Transverse colon (tissue), 4 donors: ENCODE measurements around the gene ICE2. TPM values are rescaled to one million over a fixed set of nuclear protein-coding genes. Genes with fewer than 3 reads are reported as not detected.

Source experiments
- DNase-seq: peaks from one replicate; pipeline ENCODE4 v3.0.0-alpha.2; 2019
- H3K27ac ChIP-seq, 4 donors: fragments of 200-600 bp; sonication (generic); 2 replicates each; pipeline ENCODE4 v1.5.1; 2016 to 2018; ENCODE audit warnings: inconsistent platforms in 4 of 4
- H3K27me3 ChIP-seq: fragments of 200-600 bp; sonication (generic); 2 replicates; pipeline ENCODE4 v1.5.1; 2017; ENCODE audit warnings: inconsistent platforms
- H3K36me3 ChIP-seq, 4 donors: fragments of 200-600 bp; sonication (generic); 2 replicates each; pipeline ENCODE4 v1.5.1; 2017 to 2019; ENCODE audit warnings: inconsistent platforms in 4 of 4
- H3K4me1 ChIP-seq, 4 donors: fragments of 200-600 bp; sonication (generic); 2 replicates each; pipeline ENCODE4 v1.5.1; 2017 to 2020; ENCODE audit warnings: inconsistent platforms in 4 of 4
- H3K4me3 ChIP-seq, 4 donors: fragments of 200-600 bp; sonication (generic); 1 replicate in 1 of 4; 2 replicates in 3 of 4; pipeline versions ENCODE4 v1.5.1 to v1.6.1; 2017 to 2019; ENCODE audit warnings: inconsistent platforms in 4 of 4
- H3K9me3 ChIP-seq, 2 donors: fragments of 200-600 bp; sonication (generic); 2 replicates each; pipeline ENCODE4 v1.5.1; 2017 to 2019; ENCODE audit warnings: inconsistent platforms in 2 of 2
- CTCF ChIP-seq, 5 experiments: fragments of 200-600 bp in 3 of 5; fragments of 450-650 bp in 2 of 5; sonication (generic) in 3 of 5; IDR thresholded peaks; 1 replicate in 2 of 5; 2 replicates in 3 of 5; pipeline ENCODE4 v1.5.1; 2016 to 2017; ENCODE audit warnings: antibody characterized with exemption in 5 of 5, inconsistent platforms in 3 of 5, mild to moderate bottlenecking in 2 of 5, moderate library complexity in 1 of 5
- EP300 ChIP-seq: sonication (generic); formaldehyde crosslinking; IDR thresholded peaks from one replicate; pipeline ENCODE4 v1.6.1; 2017; ENCODE audit warnings: antibody characterized with exemption, low read depth
- POLR2A ChIP-seq: fragments of 450-650 bp; IDR thresholded peaks from one replicate; pipeline ENCODE4 v1.6.1; 2016; ENCODE audit warnings: antibody characterized with exemption, mild to moderate bottlenecking, moderate library complexity
- POLR2AphosphoS5 ChIP-seq, 3 donors: sonication (generic); formaldehyde crosslinking; IDR thresholded peaks; one replicate each; pipeline ENCODE4 v1.6.1; 2016; ENCODE audit warnings: antibody characterized with exemption in 3 of 3
- WGBS, 2 donors: methylation state at CpG; one replicate each; pipeline ENCODE4 v1.1.5; 2018; ENCODE audit warnings: low coverage in 1 of 2; 5-methylcytosine and 5-hydroxymethylcytosine counted together
- in situ Hi-C, 4 donors: fragments of 200-750 bp; cut with MboI; loops; one replicate each; pipeline versions ENCODE4 v1.15.0 to v1.15.1; 2017; ENCODE audit warnings: low sequenced_read_pairs in 3 of 4, low pct_ligation_motif_present in 1 of 4, low pct_unique_long_range_greater_than_20kb in 1 of 4
- intact Hi-C: fragments of 100-400 bp; cut with DNase I; formaldehyde crosslinking; loops from one replicate; pipeline ENCODE4 v1.15.1; 2023; ENCODE audit warnings: low total_unique reads
- total RNA-seq, 4 donors: library from RNA; depleted of rRNA; stranded (reverse); fragments of >200 nt; gene quantifications; one replicate each; pipeline ENCODE4 v1.1.0, GENCODE V29; 2016

The ICE2 gene
- total RNA-seq, 4 donors from 2014 or later, result 14.6 to 83.4 (median 26.5) TPM

DNA sequence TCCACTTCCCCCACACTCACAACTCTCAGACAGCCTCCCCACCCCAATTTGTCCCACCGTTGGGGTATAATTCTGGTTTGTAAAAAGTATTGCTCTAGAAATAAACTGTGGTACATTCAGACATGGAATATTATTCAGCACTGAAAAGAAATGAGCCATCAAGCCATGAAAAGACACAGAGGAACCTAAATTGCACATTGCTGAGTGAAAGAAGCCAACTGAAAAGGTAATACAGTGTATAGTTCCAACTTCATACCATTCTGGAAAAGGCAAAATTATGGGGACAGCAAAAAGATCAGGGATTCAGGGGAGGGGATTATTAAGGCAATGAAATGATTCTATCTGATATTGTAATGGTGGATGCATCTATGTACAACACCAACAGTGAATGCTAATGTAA lies 91.6 kb downstream of the ICE2 start:
- H3K27me3 ChIP-seq, result no peaks in the 10 kb centered on the region
- WGBS, 2 donors, result 92 to 100% methylated on average over 1 of the region's 1 CpG
- no peak for TF ChIP-seq EP300
- TF ChIP-seq POLR2AphosphoS5 (IDR thresholded peaks at IDR 0.05), result no peak
- no peak for TF ChIP-seq CTCF (IDR thresholded peaks at IDR 0.05)
- no peak for TF ChIP-seq POLR2A
- peaks cover 35 to 46% (median 38%) of the 10 kb centered on the region in 4 donors for H3K4me1 ChIP-seq
- H3K36me3 ChIP-seq, result peaks cover 0 to 3% (median 0%) of the 10 kb centered on the region in 4 donors
- intact Hi-C loops, result no loop called here
- H3K4me3 ChIP-seq, result no peak overlapping the region
- DNase-seq, result no peak
- no peak overlapping the region for H3K27ac ChIP-seq
- in situ Hi-C loops, result no loop called here
- no peaks in the 10 kb centered on the region for H3K9me3 ChIP-seq

- H3K4me3 ChIP-seq, result no peak overlapping the region
- peaks cover 28 to 39% (median 33%) of the 10 kb centered on the region in 4 donors for H3K4me1 ChIP-seq
- no peak for DNase-seq
- 87 to 90% methylated on average over 4 of the region's 4 CpGs for WGBS, 2 donors
- H3K36me3 ChIP-seq, result peaks cover 0 to 3% (median 0%) of the 10 kb centered on the region in 4 donors
- no peaks in the 10 kb centered on the region for H3K27me3 ChIP-seq
- no peak overlapping the region for H3K27ac ChIP-seq
- TF ChIP-seq POLR2A (no peak), EP300 (no peak), POLR2AphosphoS5 (IDR thresholded peaks at IDR 0.05) (no peak), CTCF (IDR thresholded peaks at IDR 0.05) (no peak)
- intact Hi-C loops (no loop called here), in situ Hi-C loops (no loop called here)
- no peaks in the 10 kb centered on the region for H3K9me3 ChIP-seq
These were observed 92.3 kb downstream of the ICE2 start for GRCh38 chr15:60386615-60387014.

DNA sequence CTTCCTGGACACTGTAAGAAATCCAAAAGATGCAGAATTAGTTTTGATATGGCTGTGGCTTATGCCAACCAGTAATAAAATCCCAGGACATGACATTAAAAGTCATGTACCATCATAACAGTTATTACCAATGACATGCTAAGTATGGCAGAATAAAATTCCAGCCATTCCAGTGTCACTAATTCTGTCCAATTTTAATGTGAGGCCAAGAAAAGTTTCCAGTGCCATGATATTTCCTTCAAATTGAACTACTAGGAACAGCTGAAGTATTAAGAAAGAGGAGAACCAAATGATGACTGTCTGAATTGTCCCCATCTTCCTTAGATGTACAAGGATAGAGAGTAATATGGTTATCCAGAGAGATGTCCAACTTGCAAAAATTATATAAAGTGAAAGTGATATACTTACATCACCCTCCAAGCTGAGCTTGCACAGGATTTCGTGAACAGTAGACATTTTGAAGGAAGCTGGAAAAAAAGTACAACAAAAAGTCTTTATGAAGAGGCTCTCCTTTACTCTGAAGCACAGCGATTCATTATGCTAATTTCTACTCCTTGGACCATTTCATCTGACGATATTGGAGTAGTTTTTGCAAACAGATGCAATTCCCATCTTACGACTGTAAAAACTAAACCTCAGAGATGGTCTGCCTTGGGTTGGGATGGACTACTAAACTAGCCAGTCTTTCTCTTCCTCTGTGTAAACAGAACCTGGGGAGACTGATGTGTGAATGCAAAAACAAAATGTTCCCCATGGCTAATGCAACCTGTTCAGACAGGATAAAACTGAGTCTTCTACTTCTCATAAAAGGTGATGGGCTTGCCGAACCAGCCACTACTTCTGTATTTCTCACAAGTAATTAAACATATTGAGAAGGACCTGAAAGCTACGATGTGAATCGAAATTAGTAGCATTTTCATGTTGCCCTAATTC lies 93.1 kb downstream of the ICE2 start:
- no peak overlapping the region for H3K4me3 ChIP-seq
- WGBS, 2 donors, result 88 to 91% methylated on average over 7 of the region's 7 CpGs
- H3K9me3 ChIP-seq, result no peaks in the 10 kb centered on the region
- no peak for DNase-seq
- H3K36me3 ChIP-seq, result peaks cover 0 to 3% (median under 1%) of the 10 kb centered on the region in 4 donors
- H3K4me1 ChIP-seq, result peaks cover 21 to 33% (median 29%) of the 10 kb centered on the region in 4 donors
- intact Hi-C loops (no loop called here), in situ Hi-C loops (no loop called here)
- no peak overlapping the region for H3K27ac ChIP-seq
- TF ChIP-seq POLR2A, result no peak
- TF ChIP-seq EP300, result no peak
- TF ChIP-seq CTCF (IDR thresholded peaks at IDR 0.05), result no peak
- no peak for TF ChIP-seq POLR2AphosphoS5 (IDR thresholded peaks at IDR 0.05)
- H3K27me3 ChIP-seq, result no peaks in the 10 kb centered on the region

GRCh38 chr15:60384526-60385126 lies 94.3 kb downstream of the ICE2 start:
- TF ChIP-seq CTCF (IDR thresholded peaks at IDR 0.05), result no peak
- DNase-seq, result no peak
- Histone ChIP-seq H3K27me3 (no peaks in the 10 kb centered on the region), H3K9me3 (no peaks in the 10 kb centered on the region), H3K36me3 (peaks cover 0 to 3% (median 1%) of the 10 kb centered on the region in 4 donors), H3K4me1 (peaks cover 8 to 29% (median 23%) of the 10 kb centered on the region in 4 donors), H3K27ac (no peak overlapping the region), H3K4me3 (no peak overlapping the region)
- intact Hi-C loops, result no loop called here
- WGBS, 2 donors, result 92 to 93% methylated on average over 3 of the region's 3 CpGs
- in situ Hi-C loops, result no loop called here
